HEK293T (cell line): Measurements from ENCODE around the gene TDRD12.

Experiments used
- CTCF ChIA-PET: fragments of 350-600 bp; formaldehyde crosslinking; extraction: SDS; loops from one replicate; lab custom pipeline; 2021; ENCODE audit warnings: antibody characterized with exemption, inconsistent platforms; lab: Yijun Ruan, JAX
- POLR2A ChIA-PET: fragments of 350-600 bp; formaldehyde crosslinking; extraction: SDS; loops from one replicate; lab custom pipeline; 2020; ENCODE audit warnings: antibody characterized with exemption, inconsistent platforms; lab: Yijun Ruan, JAX
- DNase-seq: peaks from one replicate; pipeline ENCODE4 v3.0.0; 2012; ENCODE audit warnings: mixed read lengths; ENCODE audit errors: extremely low spot score
- ARNT ChIP-seq: fragments of 450-650 bp; IDR thresholded peaks from 2 replicates; pipeline ENCODE4 v1.6.1; 2017; ENCODE audit warnings: mild to moderate bottlenecking
- BHLHE40 ChIP-seq: fragments of 450-650 bp; IDR thresholded peaks from 2 replicates; pipeline ENCODE4 v1.6.1; 2016; ENCODE audit warnings: mild to moderate bottlenecking, moderate library complexity, borderline replicate concordance
- CTBP1 ChIP-seq: fragments of 450-650 bp; IDR thresholded peaks from 2 replicates; pipeline ENCODE4 v1.6.1; 2016; ENCODE audit warnings: borderline replicate concordance
- ELF4 ChIP-seq: fragments of 450-650 bp; IDR thresholded peaks from 2 replicates; pipeline ENCODE4 v1.6.1; 2017; ENCODE audit warnings: antibody characterized with exemption
- FOXA1 ChIP-seq: fragments of 450-650 bp; IDR thresholded peaks from 2 replicates; pipeline ENCODE4 v1.6.1; 2016; ENCODE audit warnings: mild to moderate bottlenecking
- FOXK2 ChIP-seq: fragments of 450-650 bp; IDR thresholded peaks from 2 replicates; pipeline ENCODE4 v1.6.1; 2016; ENCODE audit warnings: mild to moderate bottlenecking
- FOXM1 ChIP-seq: fragments of 450-650 bp; IDR thresholded peaks from 2 replicates; pipeline ENCODE4 v1.6.1; 2017; ENCODE audit warnings: mild to moderate bottlenecking, borderline replicate concordance
- HDGF ChIP-seq: fragments of 450-650 bp; IDR thresholded peaks from 2 replicates; pipeline ENCODE4 v1.6.1; 2017; ENCODE audit warnings: antibody characterized with exemption, borderline replicate concordance
- L3MBTL2 ChIP-seq: fragments of 450-650 bp; conservative IDR thresholded peaks from 2 replicates; pipeline ENCODE4 v1.6.1; 2016; ENCODE audit warnings: mild to moderate bottlenecking
- LEF1 ChIP-seq: fragments of 450-650 bp; IDR thresholded peaks from 2 replicates; pipeline ENCODE4 v1.6.1; 2017; ENCODE audit warnings: mild to moderate bottlenecking, borderline replicate concordance
- NFRKB ChIP-seq: fragments of 450-650 bp; IDR thresholded peaks from 2 replicates; pipeline ENCODE4 v1.6.1; 2016; ENCODE audit warnings: mild to moderate bottlenecking, moderate library complexity
- SP1 ChIP-seq: fragments of 450-650 bp; IDR thresholded peaks from 2 replicates; pipeline ENCODE4 v1.6.1; 2017
- SUZ12 ChIP-seq: fragments of 450-650 bp; IDR thresholded peaks from 2 replicates; pipeline ENCODE4 v1.6.1; 2016; ENCODE audit warnings: mild to moderate bottlenecking
- TARDBP ChIP-seq: fragments of 450-650 bp; IDR thresholded peaks from 2 replicates; pipeline ENCODE4 v1.6.1; 2016
- ZNF384 ChIP-seq: fragments of 450-650 bp; IDR thresholded peaks from 2 replicates; pipeline ENCODE4 v1.6.1; 2016
- TF ChIP-seq, protein P1 (sequence below): fragments of 450-650 bp; IDR thresholded peaks from 2 replicates; pipeline ENCODE4 v1.6.1; 2016

Gene TDRD12

DNA sequence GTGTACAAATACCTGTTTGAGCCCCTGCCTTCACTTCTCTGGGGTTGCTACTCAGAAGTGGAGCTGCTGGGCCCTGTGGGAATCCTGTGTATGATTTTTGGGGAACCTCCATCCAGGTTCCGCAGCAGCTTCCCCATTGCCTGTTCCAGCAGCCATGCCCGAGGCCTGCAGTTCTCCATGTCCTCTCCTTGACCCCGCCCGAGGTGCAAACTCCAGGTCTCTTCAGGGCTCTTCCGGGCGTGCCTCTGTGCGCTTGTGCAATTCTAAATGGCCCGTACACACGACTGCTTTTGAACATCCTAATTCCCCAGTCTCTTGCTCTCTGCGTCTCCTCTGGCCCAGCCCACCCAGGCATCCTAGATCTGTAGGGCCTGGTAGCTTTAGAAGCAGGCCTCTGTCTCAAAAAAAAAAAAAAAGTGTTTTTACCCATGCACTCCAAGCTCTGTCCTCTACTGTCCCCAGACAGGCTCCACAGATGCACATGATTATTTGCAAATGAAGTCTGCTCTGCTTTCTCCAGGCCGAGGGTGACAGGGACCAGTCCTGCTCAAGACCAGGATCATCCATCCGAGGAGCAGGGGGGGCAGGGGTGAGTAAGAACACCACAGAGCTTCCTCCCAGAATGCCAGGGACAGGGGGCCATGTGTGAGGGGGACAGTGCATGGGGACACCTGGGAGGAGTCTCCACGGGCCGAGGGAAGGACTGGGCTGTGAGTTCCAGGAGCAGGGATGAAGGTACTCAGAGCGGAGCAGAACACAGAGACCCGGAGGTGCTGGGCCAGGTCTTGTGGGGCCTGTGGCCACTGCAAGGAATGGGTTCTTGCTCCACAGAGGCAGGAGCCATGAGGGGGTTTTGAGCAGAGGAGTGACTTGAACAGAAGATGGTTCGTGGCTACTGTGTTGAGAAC is 98.3 kb downstream of the TDRD12 start:
- TF ChIP-seq BHLHE40 (no peak), FOXM1 (no peak), TARDBP (no peak), ELF4 (no peak), FOXA1 (no peak), LEF1 (no peak), SP1 (no peak), L3MBTL2 (no peak), HDGF (no peak), ARNT (no peak)
- TF ChIP-seq, protein P1, sequence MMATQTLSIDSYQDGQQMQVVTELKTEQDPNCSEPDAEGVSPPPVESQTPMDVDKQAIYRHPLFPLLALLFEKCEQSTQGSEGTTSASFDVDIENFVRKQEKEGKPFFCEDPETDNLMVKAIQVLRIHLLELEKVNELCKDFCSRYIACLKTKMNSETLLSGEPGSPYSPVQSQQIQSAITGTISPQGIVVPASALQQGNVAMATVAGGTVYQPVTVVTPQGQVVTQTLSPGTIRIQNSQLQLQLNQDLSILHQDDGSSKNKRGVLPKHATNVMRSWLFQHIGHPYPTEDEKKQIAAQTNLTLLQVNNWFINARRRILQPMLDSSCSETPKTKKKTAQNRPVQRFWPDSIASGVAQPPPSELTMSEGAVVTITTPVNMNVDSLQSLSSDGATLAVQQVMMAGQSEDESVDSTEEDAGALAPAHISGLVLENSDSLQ: no peak
- CTCF ChIA-PET: no interaction called here
- DNase-seq: no peak
- POLR2A ChIA-PET: no interaction called here

DNA sequence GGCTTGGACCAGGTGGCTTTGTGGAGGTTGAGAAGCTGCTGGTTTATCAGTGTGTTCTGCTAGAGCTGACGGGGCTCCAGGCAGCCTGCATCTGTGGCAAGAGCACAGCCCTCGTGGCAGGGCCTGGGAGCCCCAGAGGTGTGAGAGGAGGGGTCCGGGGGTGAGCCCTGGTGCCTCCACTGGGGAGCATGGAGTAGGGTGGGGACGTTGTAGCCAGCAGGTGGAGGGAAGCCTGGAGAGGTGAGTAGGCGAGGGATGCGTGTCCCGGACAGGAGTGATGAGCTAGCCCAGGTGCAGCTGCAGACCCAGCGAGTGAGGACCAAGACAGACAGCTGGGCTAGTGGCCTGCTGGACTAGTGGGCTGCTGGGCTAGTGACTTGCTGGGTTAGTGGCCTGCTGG is 99.0 kb downstream of the TDRD12 start:
- CTCF ChIA-PET: no interaction called here
- POLR2A ChIA-PET: no interaction called here
- TF ChIP-seq CTBP1 (no peak), ARNT (no peak), FOXA1 (no peak), FOXM1 (no peak), SP1 (no peak), ZNF384 (no peak), LEF1 (no peak), SUZ12 (no peak), FOXK2 (no peak), L3MBTL2 (no peak), ELF4 (no peak), NFRKB (no peak), TARDBP (no peak), HDGF (no peak), BHLHE40 (no peak)
- TF ChIP-seq, protein P1: no peak
- no peak for DNase-seq

DNA sequence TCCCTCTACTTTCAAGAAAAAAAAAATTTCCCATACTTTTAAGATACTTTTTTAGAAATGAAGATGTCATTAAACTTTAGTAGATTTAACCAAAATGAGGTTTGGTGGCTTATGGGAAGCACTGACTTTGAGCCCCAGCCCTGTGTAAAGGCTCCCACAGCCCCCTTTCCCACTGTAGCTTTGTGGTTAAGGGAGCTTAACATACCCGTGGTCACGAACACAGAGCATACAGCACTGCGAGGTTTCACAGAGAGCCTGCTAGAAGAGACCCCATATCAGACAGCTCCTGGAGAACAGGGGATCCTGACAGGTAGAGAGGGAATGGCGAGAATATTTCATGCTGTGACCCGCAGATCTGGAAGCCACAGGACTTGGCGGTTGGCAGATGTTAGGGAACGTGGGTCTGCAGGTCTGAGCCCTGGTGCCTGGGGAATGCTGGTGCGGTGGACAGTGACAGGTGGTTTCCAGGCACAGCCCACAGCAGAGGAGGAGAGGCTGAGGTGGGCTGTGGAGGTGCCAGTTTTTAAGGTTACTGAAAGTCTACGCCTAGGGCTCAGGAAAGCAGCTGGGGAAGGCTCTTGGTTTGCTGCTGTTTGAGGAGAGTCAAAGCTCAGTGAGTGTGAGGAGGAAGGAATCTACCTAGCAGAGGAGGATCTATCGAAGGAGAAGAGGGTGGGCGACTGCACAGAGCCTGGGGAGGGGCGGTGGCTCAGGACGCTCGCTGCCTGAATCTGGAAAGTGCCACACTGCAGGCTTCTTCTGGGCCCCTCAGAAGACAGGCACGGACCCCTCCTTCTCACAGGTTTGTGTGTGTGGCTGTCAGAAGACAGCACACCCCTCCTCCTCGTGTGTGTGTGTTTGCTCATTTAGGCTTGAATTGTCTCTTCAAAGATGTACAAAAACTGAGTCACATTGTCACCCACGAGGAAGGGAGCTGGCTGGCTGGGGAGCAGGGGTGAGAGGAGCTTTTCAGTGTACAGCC is 100.1 kb downstream of the TDRD12 start:
- ChIA-PET POLR2A (interaction anchor here (0.6 kb wide), 1 partner anchor 10 kb away, joined by 3 read pairs; no protein-coding TSS in a partner anchor), CTCF (no interaction called here)
- no peak for DNase-seq
- no peak for TF ChIP-seq SP1
- TF ChIP-seq SUZ12: no peak
- no peak for TF ChIP-seq NFRKB
- TF ChIP-seq, protein P1: no peak
- TF ChIP-seq LEF1: no peak
- TF ChIP-seq L3MBTL2: no peak
- no peak for TF ChIP-seq CTBP1
- no peak for TF ChIP-seq FOXM1
- TF ChIP-seq FOXK2: no peak
- TF ChIP-seq TARDBP: no peak
- TF ChIP-seq ELF4: no peak
- TF ChIP-seq ARNT: no peak
- TF ChIP-seq BHLHE40: no peak
- TF ChIP-seq FOXA1: no peak
- no peak for TF ChIP-seq ZNF384
- no peak for TF ChIP-seq HDGF

DNA sequence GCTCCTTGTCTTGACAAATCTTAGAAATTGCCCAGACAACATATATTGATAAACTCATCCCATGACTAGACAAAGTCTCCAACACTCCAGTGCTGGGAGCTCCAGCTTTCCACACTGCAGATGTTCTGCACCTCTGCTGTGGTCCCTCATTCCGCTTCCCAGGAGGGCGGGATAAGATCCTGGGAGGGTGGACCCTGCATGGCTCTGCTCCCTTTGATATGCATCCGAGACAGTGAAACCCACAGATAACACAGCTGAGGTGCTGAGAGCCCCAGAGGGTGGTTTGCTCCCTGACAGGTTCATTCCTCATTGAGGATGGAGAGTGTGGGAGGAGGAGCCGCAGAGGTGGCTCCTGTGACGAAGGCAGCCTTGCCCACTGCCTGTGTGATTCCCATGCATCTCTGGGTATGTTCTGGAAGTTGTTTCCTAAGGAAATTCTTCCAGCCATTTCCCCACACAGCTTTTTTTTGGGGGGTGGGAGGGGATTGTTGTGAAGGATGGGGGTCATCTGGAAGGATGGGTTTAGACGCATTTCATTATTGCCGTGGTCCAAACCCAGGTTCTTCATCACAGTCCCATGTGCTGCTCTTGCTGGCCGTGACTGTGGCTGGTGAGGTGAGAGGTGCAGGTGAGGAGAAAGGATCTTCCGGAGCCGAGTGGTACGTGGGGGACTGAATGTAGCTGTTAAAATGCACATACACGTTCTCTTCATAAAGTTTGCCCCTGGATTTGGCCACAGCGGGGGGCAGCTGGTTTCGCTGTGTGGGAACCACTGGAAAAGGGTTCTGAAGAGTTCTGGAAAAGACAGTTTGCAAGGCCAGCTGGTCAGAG is 103.6 kb downstream of the TDRD12 start:
- no peak for TF ChIP-seq CTBP1
- TF ChIP-seq, protein P1: no peak
- no peak for TF ChIP-seq SUZ12
- no peak for TF ChIP-seq LEF1
- TF ChIP-seq ZNF384: no peak
- TF ChIP-seq FOXA1: no peak
- DNase-seq: no peak
- ChIA-PET CTCF (no interaction called here), POLR2A (no interaction called here)
